Measurements from ENCODE around the gene PYGO1.

DNA sequence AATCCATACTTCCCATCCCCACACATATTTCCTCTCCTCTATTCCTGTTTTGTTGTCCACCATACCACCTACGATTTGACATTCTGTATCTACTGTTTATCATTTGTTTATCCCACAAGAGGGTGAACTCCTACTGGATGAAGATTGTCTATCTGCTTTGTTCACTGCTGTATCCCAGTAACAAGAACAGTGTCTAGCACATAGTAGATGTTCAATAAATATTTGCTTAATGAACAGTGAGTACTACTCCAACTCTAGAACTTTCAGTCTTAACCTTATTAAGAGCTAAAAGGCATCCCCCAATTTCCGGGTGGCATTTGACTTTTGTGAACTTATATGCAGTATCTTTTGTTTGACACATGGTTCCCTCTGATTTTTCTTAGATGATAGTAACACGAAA is 1.3 kb downstream of the PYGO1 start:
- no peak for TF ChIP-seq EP300 (IDR thresholded peaks at IDR 0.05)
- TF ChIP-seq, protein P1, sequence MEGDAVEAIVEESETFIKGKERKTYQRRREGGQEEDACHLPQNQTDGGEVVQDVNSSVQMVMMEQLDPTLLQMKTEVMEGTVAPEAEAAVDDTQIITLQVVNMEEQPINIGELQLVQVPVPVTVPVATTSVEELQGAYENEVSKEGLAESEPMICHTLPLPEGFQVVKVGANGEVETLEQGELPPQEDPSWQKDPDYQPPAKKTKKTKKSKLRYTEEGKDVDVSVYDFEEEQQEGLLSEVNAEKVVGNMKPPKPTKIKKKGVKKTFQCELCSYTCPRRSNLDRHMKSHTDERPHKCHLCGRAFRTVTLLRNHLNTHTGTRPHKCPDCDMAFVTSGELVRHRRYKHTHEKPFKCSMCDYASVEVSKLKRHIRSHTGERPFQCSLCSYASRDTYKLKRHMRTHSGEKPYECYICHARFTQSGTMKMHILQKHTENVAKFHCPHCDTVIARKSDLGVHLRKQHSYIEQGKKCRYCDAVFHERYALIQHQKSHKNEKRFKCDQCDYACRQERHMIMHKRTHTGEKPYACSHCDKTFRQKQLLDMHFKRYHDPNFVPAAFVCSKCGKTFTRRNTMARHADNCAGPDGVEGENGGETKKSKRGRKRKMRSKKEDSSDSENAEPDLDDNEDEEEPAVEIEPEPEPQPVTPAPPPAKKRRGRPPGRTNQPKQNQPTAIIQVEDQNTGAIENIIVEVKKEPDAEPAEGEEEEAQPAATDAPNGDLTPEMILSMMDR (IDR thresholded peaks at IDR 0.05): no peak
- no peak for TF ChIP-seq POLR2A (IDR thresholded peaks at IDR 0.05)
